Dendritic cell treated with granulocyte-macrophage colony-stimulating factor and Interleukin-4, amounts not matched to agents 40 ng/mL and 50 ng/mL, for 4 days (primary cell): Measurements from ENCODE around the gene SP2.

Experiments used
- H3K27ac Mint-ChIP-seq: one replicate; pipeline ENCODE4 v1.8.0; 2022; ENCODE audit warnings: mild to moderate bottlenecking, mixed read lengths
- H3K27me3 Mint-ChIP-seq: one replicate; pipeline ENCODE4 v1.8.0; 2022; ENCODE audit warnings: mild to moderate bottlenecking, mixed read lengths
- H3K36me3 Mint-ChIP-seq: one replicate; pipeline ENCODE4 v1.8.0; 2022; ENCODE audit warnings: low read depth, mixed read lengths
- H3K4me1 Mint-ChIP-seq: one replicate; pipeline ENCODE4 v1.8.0; 2022; ENCODE audit warnings: low read depth, mixed read lengths
- H3K4me3 Mint-ChIP-seq: one replicate; pipeline ENCODE4 v1.8.0; 2022; ENCODE audit warnings: mild to moderate bottlenecking, moderate library complexity, mixed read lengths
- H3K9me3 Mint-ChIP-seq: one replicate; pipeline ENCODE4 v1.8.0; 2022; ENCODE audit warnings: mixed read lengths
- intact Hi-C: fragments of 100-400 bp; cut with micrococcal nuclease; formaldehyde crosslinking; loops from one replicate; pipeline ENCODE4 v1.15.0; 2022

Gene SP2

DNA sequence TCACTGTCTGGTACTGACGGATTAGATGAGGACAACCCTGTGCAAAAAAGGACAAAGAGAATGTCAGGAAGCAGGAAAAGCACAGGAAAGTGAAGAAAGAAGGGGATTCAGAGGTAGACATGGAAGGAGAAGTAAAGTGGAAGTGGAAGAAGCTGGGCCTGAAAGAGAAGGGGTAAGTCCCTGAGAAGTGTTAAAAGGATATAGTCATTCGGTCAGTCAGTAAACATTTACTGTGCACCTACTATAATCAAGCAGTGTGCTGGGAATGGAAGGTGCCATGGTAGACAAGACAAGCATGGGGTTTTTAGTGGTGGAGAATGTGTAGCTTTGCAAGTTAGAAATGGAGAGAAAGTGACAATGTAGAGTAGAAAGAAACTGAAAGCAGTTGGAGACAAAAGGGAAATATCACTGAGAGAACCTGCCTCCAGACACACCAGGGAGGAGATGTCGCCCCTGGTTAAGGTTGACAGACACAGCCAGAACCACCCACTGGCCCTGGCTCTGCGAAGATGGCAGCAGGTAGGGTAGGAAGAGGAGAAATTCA lies 4.4 kb upstream of the SP2 start:
- Mint-ChIP-seq H3K9me3 (no peaks in the 10 kb centered on the region), H3K4me1 (peaks cover 35% of the 10 kb centered on the region), H3K36me3 (peaks cover 15% of the 10 kb centered on the region), H3K4me3 (no peak overlapping the region), H3K27ac (peak overlapping the region; percentile 0), H3K27me3 (no peaks in the 10 kb centered on the region)
- intact Hi-C loops = loop anchor here (2.0 kb wide), 1 partner anchor 115 kb away; no protein-coding TSS in a partner anchor

GRCh38 chr17:47894498-47895346 lies 1.3 kb upstream of the SP2 start:
- Mint-ChIP-seq H3K27ac (peak overlapping the region; percentile 86), H3K36me3 (peaks cover 32% of the 10 kb centered on the region), H3K4me1 (peaks cover 57% of the 10 kb centered on the region), H3K9me3 (no peaks in the 10 kb centered on the region), H3K27me3 (no peaks in the 10 kb centered on the region), H3K4me3 (peak overlapping the region; percentile 93)
- intact Hi-C loops = loop anchor here (2.0 to 5.0 kb wide), 2 partner anchors 46 to 123 kb away; partner anchors contain the start of gene PNPO

- H3K27ac Mint-ChIP-seq = peak overlapping the region; percentile 86
- H3K9me3 Mint-ChIP-seq = no peaks in the 10 kb centered on the region
- peaks cover 52% of the 10 kb centered on the region for H3K4me1 Mint-ChIP-seq
- intact Hi-C loops = loop anchor here (2.0 to 5.0 kb wide), 2 partner anchors 45 to 122 kb away; partner anchors contain the start of gene PNPO
- peak overlapping the region; percentile 93 for H3K4me3 Mint-ChIP-seq
- no peaks in the 10 kb centered on the region for H3K27me3 Mint-ChIP-seq
- peaks cover 36% of the 10 kb centered on the region for H3K36me3 Mint-ChIP-seq
Observed at GRCh38 chr17:47895347-47895855, 635 bp upstream of the SP2 start.

- Mint-ChIP-seq H3K27ac (peak overlapping the region; percentile 86), H3K36me3 (peaks cover 50% of the 10 kb centered on the region), H3K27me3 (no peaks in the 10 kb centered on the region), H3K4me3 (peak overlapping the region; percentile 93), H3K9me3 (no peaks in the 10 kb centered on the region), H3K4me1 (peaks cover 39% of the 10 kb centered on the region)
- intact Hi-C loops = loop anchor here (2.0 to 5.0 kb wide), 2 partner anchors 74 to 120 kb away; partner anchors contain the start of gene CDK5RAP3
Observed at GRCh38 chr17:47896672-47897490, 845 bp downstream of the SP2 start.

GRCh38 chr17:47897561-47897960 lies 1.5 kb downstream of the SP2 start:
- intact Hi-C loops = loop anchor here (2.0 to 5.0 kb wide), 2 partner anchors 73 to 120 kb away; partner anchors contain the start of gene CDK5RAP3
- H3K36me3 Mint-ChIP-seq = peaks cover 57% of the 10 kb centered on the region
- peak overlapping the region; percentile 93 for H3K4me3 Mint-ChIP-seq
- H3K9me3 Mint-ChIP-seq = no peaks in the 10 kb centered on the region
- peaks cover 43% of the 10 kb centered on the region for H3K4me1 Mint-ChIP-seq
- no peaks in the 10 kb centered on the region for H3K27me3 Mint-ChIP-seq
- H3K27ac Mint-ChIP-seq = peak overlapping the region; percentile 86

DNA sequence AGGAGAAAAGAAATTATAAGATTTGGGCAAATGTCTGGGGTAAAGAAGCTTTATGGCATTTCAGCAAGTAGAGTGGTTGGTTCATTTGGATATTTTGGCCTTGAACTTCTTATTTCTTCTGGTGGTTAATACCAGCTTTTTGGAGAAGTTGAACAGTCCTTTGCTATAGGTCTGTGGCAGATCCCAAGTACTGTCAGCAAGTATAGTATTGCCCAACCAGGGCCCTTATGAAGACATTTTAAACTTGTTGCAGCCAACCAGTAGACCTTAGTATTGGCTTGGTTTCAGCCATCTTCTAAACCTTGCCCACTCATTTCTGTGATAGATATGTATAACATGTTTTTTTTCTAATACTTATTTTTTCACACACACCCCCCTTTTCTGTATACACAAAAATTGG lies 2.2 kb downstream of the SP2 start:
- Mint-ChIP-seq H3K27me3 (no peaks in the 10 kb centered on the region), H3K4me1 (peaks cover 43% of the 10 kb centered on the region), H3K27ac (no peak overlapping the region), H3K4me3 (no peak overlapping the region), H3K9me3 (no peaks in the 10 kb centered on the region), H3K36me3 (peaks cover 63% of the 10 kb centered on the region)
- intact Hi-C loops = loop anchor here (5.0 kb wide), 1 partner anchor 119 kb away; no protein-coding TSS in a partner anchor

GRCh38 chr17:47899643-47900042 lies 3.6 kb downstream of the SP2 start:
- peaks cover 74% of the 10 kb centered on the region for H3K36me3 Mint-ChIP-seq
- H3K27ac Mint-ChIP-seq = no peak overlapping the region
- H3K4me3 Mint-ChIP-seq = no peak overlapping the region
- intact Hi-C loops = loop anchor here (5.0 kb wide), 1 partner anchor 118 kb away; no protein-coding TSS in a partner anchor
- no peaks in the 10 kb centered on the region for H3K27me3 Mint-ChIP-seq
- H3K4me1 Mint-ChIP-seq = peaks cover 38% of the 10 kb centered on the region
- H3K9me3 Mint-ChIP-seq = no peaks in the 10 kb centered on the region

GRCh38 chr17:47901423-47901822 lies 5.4 kb downstream of the SP2 start:
- intact Hi-C loops = no loop called here
- H3K36me3 Mint-ChIP-seq = peaks cover 71% of the 10 kb centered on the region
- H3K27me3 Mint-ChIP-seq = no peaks in the 10 kb centered on the region
- H3K27ac Mint-ChIP-seq = no peak overlapping the region
- no peak overlapping the region for H3K4me3 Mint-ChIP-seq
- H3K9me3 Mint-ChIP-seq = no peaks in the 10 kb centered on the region
- H3K4me1 Mint-ChIP-seq = peaks cover 43% of the 10 kb centered on the region

GRCh38 chr17:47902039-47902744 lies 6.2 kb downstream of the SP2 start:
- H3K4me3 Mint-ChIP-seq = no peak overlapping the region
- peaks cover 46% of the 10 kb centered on the region for H3K4me1 Mint-ChIP-seq
- no peaks in the 10 kb centered on the region for H3K27me3 Mint-ChIP-seq
- H3K27ac Mint-ChIP-seq = no peak overlapping the region
- H3K36me3 Mint-ChIP-seq = peaks cover 71% of the 10 kb centered on the region
- no peaks in the 10 kb centered on the region for H3K9me3 Mint-ChIP-seq
- intact Hi-C loops = no loop called here

- Mint-ChIP-seq H3K27ac (no peak overlapping the region), H3K27me3 (no peaks in the 10 kb centered on the region), H3K36me3 (peaks cover 70% of the 10 kb centered on the region), H3K4me1 (peaks cover 39% of the 10 kb centered on the region), H3K4me3 (no peak overlapping the region), H3K9me3 (no peaks in the 10 kb centered on the region)
- intact Hi-C loops = no loop called here
Observed at GRCh38 chr17:47905221-47905733, 9.2 kb downstream of the SP2 start.

GRCh38 chr17:47906443-47906842 lies 10.4 kb downstream of the SP2 start:
- Mint-ChIP-seq H3K27ac (peak overlapping the region; percentile 0), H3K4me1 (peaks cover 39% of the 10 kb centered on the region), H3K27me3 (no peaks in the 10 kb centered on the region), H3K36me3 (peaks cover 58% of the 10 kb centered on the region), H3K9me3 (no peaks in the 10 kb centered on the region), H3K4me3 (no peak overlapping the region)
- intact Hi-C loops = no loop called here

DNA sequence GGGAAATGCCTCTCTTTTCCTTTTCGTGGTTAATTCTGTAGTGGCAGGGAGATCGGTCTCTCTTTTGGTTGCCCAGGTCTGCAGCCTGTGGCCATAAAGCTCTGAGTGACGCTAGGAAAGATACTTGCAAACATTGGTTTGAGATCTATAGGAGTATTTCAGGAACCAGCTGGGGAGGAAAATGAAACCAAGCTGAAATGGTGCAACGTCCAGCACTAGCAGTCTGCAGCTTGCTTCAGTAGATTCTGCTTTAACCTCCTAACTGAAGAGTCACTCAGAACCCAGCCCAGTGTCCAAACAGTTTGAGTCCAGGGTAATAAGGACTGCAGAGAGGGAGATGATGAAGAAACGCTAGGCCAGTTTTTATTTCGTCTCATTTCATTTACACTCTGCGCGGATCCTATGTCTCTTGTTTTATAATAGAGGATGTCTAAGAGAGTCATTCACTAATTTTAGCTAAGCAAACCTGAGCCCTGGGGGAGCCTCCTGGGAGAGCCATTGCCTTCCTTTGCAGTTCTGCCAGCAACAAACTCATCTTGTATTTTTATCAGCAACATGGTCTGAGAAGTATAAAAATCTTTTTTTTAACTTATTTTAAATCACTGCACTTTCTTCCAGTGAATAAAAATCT lies 12.0 kb downstream of the SP2 start:
- Mint-ChIP-seq H3K4me1 (peaks cover 38% of the 10 kb centered on the region), H3K27ac (peak overlapping the region; percentile 57), H3K27me3 (no peaks in the 10 kb centered on the region), H3K4me3 (no peak overlapping the region), H3K9me3 (no peaks in the 10 kb centered on the region), H3K36me3 (peaks cover 56% of the 10 kb centered on the region)
- intact Hi-C loops = no loop called here
